Retinal pigment epithelial cell (primary cell): ENCODE data around the gene HMG20A.

ENCODE experiments used
- DNase-seq: peaks from one replicate; pipeline ENCODE4 v3.0.0-alpha.2; 2010; ENCODE audit warnings: low read depth
- H3K4me3 ChIP-seq: 2 replicates; pipeline ENCODE4 v1.5.1; 2011; ENCODE audit warnings: mild to moderate bottlenecking, low read length, control low read depth, moderate library complexity
- CTCF ChIP-seq: conservative IDR thresholded peaks from 2 replicates; pipeline ENCODE4 v1.5.1; 2011; ENCODE audit warnings: low read depth, low read length, control low read depth, inconsistent platforms

HMG20A gene

GRCh38 chr15:77526595-77527163 is 106.0 kb downstream of the HMG20A start:
- H3K4me3 ChIP-seq: no peak overlapping the region
- no peak for DNase-seq
- TF ChIP-seq CTCF: no peak

GRCh38 chr15:77527164-77527778 is 106.6 kb downstream of the HMG20A start:
- no peak for DNase-seq
- H3K4me3 ChIP-seq: no peak overlapping the region
- no peak for TF ChIP-seq CTCF

GRCh38 chr15:77527831-77528231 is 107.1 kb downstream of the HMG20A start:
- no peak for DNase-seq
- TF ChIP-seq CTCF: no peak
- H3K4me3 ChIP-seq: no peak overlapping the region

GRCh38 chr15:77528290-77528967 is 107.7 kb downstream of the HMG20A start:
- no peak for TF ChIP-seq CTCF
- no peak for DNase-seq
- no peak overlapping the region for H3K4me3 ChIP-seq

GRCh38 chr15:77528968-77529319 is 108.3 kb downstream of the HMG20A start:
- no peak for DNase-seq
- no peak overlapping the region for H3K4me3 ChIP-seq
- TF ChIP-seq CTCF: no peak

- no peak overlapping the region for H3K4me3 ChIP-seq
- TF ChIP-seq CTCF: no peak
- DNase-seq: no peak
These were observed 108.9 kb downstream of the HMG20A start for GRCh38 chr15:77529394-77530159.
